DND-41 (cell line): Measurements from ENCODE around the gene HOXB4.

ENCODE experiments used
- ATAC-seq: fragments of 200-7000 bp; cut with Tn5 transposase; 3 replicates; pipeline ENCODE4 v1.9.1; 2021; ENCODE audit warnings: low read depth; ENCODE audit not compliant: insufficient read depth
- DNase-seq: peaks from one replicate; pipeline ENCODE4 v3.0.0-alpha.2; 2020
- H2AFZ ChIP-seq: 2 replicates; pipeline ENCODE4 v1.6.0; 2012; ENCODE audit warnings: low read depth, low read length
- H3K27ac ChIP-seq: 2 replicates; pipeline ENCODE4 v1.5.1; 2012; ENCODE audit warnings: low read length, inconsistent platforms
- H3K27me3 ChIP-seq: fragments of 200-600 bp; sonication (generic); 2 replicates; pipeline ENCODE4 v1.6.0; 2012; ENCODE audit warnings: low read length, mild to moderate bottlenecking, inconsistent platforms; ENCODE audit not compliant: insufficient read depth, poor library complexity
- H3K36me3 ChIP-seq: 2 replicates; pipeline ENCODE4 v1.5.1; 2012; ENCODE audit warnings: low read length, inconsistent platforms; ENCODE audit not compliant: insufficient read depth
- H3K4me1 ChIP-seq: 2 replicates; pipeline ENCODE4 v1.5.1; 2012; ENCODE audit warnings: mild to moderate bottlenecking, low read length; ENCODE audit not compliant: insufficient read depth
- H3K4me2 ChIP-seq: 2 replicates; pipeline ENCODE4 v1.6.0; 2012; ENCODE audit warnings: mild to moderate bottlenecking, moderate library complexity, low read length, inconsistent platforms; ENCODE audit not compliant: insufficient read depth
- H3K4me3 ChIP-seq, 2 experiments: fragments of 200-600 bp in 1 of 2; shearing (Covaris generic) in 1 of 2; 2 replicates each; pipeline ENCODE4 v1.5.1; 2012 to 2016; ENCODE audit warnings: inconsistent platforms in 2 of 2, low read length in 2 of 2, mild to moderate bottlenecking in 2 of 2, low read depth in 1 of 2, moderate library complexity in 1 of 2
- H3K79me2 ChIP-seq: 2 replicates; pipeline ENCODE4 v1.6.0; 2012; ENCODE audit warnings: low read length, inconsistent platforms; ENCODE audit not compliant: insufficient read depth
- H3K9ac ChIP-seq: 2 replicates; pipeline ENCODE4 v1.6.0; 2012; ENCODE audit warnings: low read depth, mild to moderate bottlenecking, inconsistent platforms, low read length, moderate library complexity
- H3K9me3 ChIP-seq: 2 replicates; pipeline ENCODE4 v1.5.1; 2012; ENCODE audit warnings: low read length, moderate library complexity, mild to moderate bottlenecking, inconsistent platforms; ENCODE audit not compliant: insufficient read depth, severe bottlenecking
- H4K20me1 ChIP-seq: 2 replicates; pipeline ENCODE4 v1.6.0; 2012; ENCODE audit warnings: low read length; ENCODE audit not compliant: insufficient read depth
- CTCF ChIP-seq: IDR thresholded peaks from 2 replicates; pipeline ENCODE4 v1.5.1; 2012; ENCODE audit warnings: borderline replicate concordance, low read length, moderate library complexity, mild to moderate bottlenecking; ENCODE audit not compliant: poor library complexity, severe bottlenecking; ENCODE audit errors: extremely low read depth
- EZH2 ChIP-seq: IDR thresholded peaks from 3 replicates; pipeline ENCODE4 v1.6.1; 2012; ENCODE audit warnings: borderline replicate concordance, low read depth, mild to moderate bottlenecking, moderate library complexity, low read length, inconsistent platforms; ENCODE audit not compliant: severe bottlenecking

HOXB4 gene

GRCh38 chr17:48571024-48571818 lies 6.9 kb downstream of the HOXB4 start:
- Histone ChIP-seq H3K9me3 (no peaks in the 10 kb centered on the region), H3K4me1 (no peaks in the 10 kb centered on the region), H3K4me2 (no peak overlapping the region), H3K79me2 (no peaks in the 10 kb centered on the region), H2AFZ (no peak overlapping the region), H4K20me1 (no peaks in the 10 kb centered on the region), H3K27me3 (peaks cover 48% of the 10 kb centered on the region), H3K36me3 (no peaks in the 10 kb centered on the region), H3K9ac (no peak overlapping the region), H3K27ac (no peak overlapping the region), H3K4me3 (no peak overlapping the region)
- ATAC-seq (no peak), DNase-seq (no peak)
- TF ChIP-seq EZH2 (no peak), CTCF (no peak)

GRCh38 chr17:48570325-48571023 lies 7.7 kb downstream of the HOXB4 start:
- no peaks in the 10 kb centered on the region for H4K20me1 ChIP-seq
- DNase-seq (no peak), ATAC-seq (no peak)
- peaks cover 49% of the 10 kb centered on the region for H3K27me3 ChIP-seq
- H2AFZ ChIP-seq = no peak overlapping the region
- no peak overlapping the region for H3K9ac ChIP-seq
- H3K36me3 ChIP-seq = no peaks in the 10 kb centered on the region
- H3K4me2 ChIP-seq = no peak overlapping the region
- no peaks in the 10 kb centered on the region for H3K4me1 ChIP-seq
- no peak overlapping the region for H3K27ac ChIP-seq
- TF ChIP-seq EZH2 (no peak), CTCF (no peak)
- H3K4me3 ChIP-seq = no peak overlapping the region
- H3K79me2 ChIP-seq = no peaks in the 10 kb centered on the region
- no peaks in the 10 kb centered on the region for H3K9me3 ChIP-seq

GRCh38 chr17:48569674-48570324 lies 8.4 kb downstream of the HOXB4 start:
- Histone ChIP-seq H4K20me1 (no peaks in the 10 kb centered on the region), H3K27me3 (peaks cover 49% of the 10 kb centered on the region), H3K4me1 (no peaks in the 10 kb centered on the region)

More at GRCh38 chr17:48569674-48570324, 8.4 kb downstream of the HOXB4 start:
- Histone ChIP-seq H3K79me2 (no peaks in the 10 kb centered on the region), H3K4me3 (no peak overlapping the region), H3K4me2 (no peak overlapping the region), H3K36me3 (no peaks in the 10 kb centered on the region), H3K9ac (no peak overlapping the region), H3K9me3 (no peaks in the 10 kb centered on the region), H2AFZ (no peak overlapping the region), H3K27ac (no peak overlapping the region)
- no peak for TF ChIP-seq EZH2
- TF ChIP-seq CTCF = no peak
- ATAC-seq = no peak
- DNase-seq = no peak
